ENCODE measurements around the gene MSH5.

DNA sequence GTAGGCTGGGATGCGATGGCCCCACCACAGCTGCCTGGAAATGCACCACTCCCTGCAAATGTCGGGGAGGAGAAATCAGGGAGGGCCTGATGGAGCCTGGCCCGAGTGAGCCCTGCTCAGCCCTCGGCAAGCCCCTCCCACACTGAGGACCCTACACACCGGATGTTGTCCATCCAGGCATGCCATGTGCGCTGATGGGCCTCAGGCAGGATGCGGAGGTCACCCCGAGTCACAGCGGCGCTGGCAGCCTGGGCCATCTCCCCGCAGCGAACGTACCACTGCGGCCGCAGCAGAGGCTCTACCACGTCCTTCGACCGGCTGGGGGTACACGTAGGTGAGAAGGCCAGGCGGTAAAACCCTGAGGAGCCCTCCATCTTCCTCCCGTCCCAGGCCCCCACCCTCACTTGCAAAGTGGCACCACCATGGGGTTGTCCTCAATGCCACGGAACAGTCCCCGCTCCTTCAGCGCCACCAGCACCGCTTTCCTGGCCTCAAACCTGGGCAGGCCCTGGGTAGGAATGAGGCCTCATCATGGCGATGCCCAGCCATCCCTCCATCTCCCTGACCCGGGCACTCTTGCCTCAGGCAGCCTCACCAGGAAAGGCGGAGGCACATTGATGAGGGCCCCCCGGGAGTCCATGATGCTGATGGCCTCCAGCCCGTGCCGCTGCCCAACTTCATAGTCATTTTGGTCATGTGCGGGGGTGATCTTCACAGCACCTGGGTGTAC is 42.5 kb downstream of the MSH5 start:
- no peak for TF ChIP-seq POLR2A (IDR thresholded peaks at IDR 0.05; ENCODE audit: low read depth, low read length)
- TF ChIP-seq POLR2AphosphoS5 (IDR thresholded peaks at IDR 0.05; ENCODE audit: low read depth, low read length): no peak
- no peak for TF ChIP-seq TAF1 (IDR thresholded peaks at IDR 0.05; ENCODE audit: borderline replicate concordance, low read depth, low read length)
